HG02763 (cell line): Measurements from ENCODE around the gene KNL1.
A peak's percentile ranks its signal among the peaks of the same experiment; 100 is the strongest.
"Not testable (repeated sequence)": the region's sequence is repeated elsewhere in the genome, so short reads cannot be mapped to it uniquely, and the experiment has no call there.

Source experiments
- ATAC-seq: cut with Tn5 transposase; IDR thresholded peaks from one replicate; pipeline ENCODE4 v1.9.1; 2021; ENCODE audit warnings: mild to moderate bottlenecking, moderate library complexity; ENCODE audit not compliant: unreplicated experiment

Gene KNL1

GRCh38 chr15:40593588-40594428 is at the start of gene KNL1:
Gene KNL1, plus strand, starts transcription at chr15:40594249. Its CDS starts 8,683 bp downstream, at chr15:40602932.
- ATAC-seq, result peak; percentile 72

GRCh38 chr15:40545457-40545856 is 48.6 kb upstream of the KNL1 start:
- ATAC-seq, result no peak

GRCh38 chr15:40548610-40549009 is 45.4 kb upstream of the KNL1 start:
- no peak for ATAC-seq

- ATAC-seq, result no peak
These were observed 44.2 kb upstream of the KNL1 start for GRCh38 chr15:40549894-40550293.

GRCh38 chr15:40550341-40551037 is 43.6 kb upstream of the KNL1 start:
- peak; percentile 70 for ATAC-seq

GRCh38 chr15:40554161-40554525 is 39.9 kb upstream of the KNL1 start:
- no peak for ATAC-seq

GRCh38 chr15:40555876-40556275 is 38.2 kb upstream of the KNL1 start:
- ATAC-seq, result no peak

GRCh38 chr15:40558952-40559742 is 34.9 kb upstream of the KNL1 start:
- no peak for ATAC-seq

GRCh38 chr15:40562691-40563090 is 31.4 kb upstream of the KNL1 start:
- ATAC-seq, result no peak

- ATAC-seq, result no peak
These were observed 30.6 kb upstream of the KNL1 start for GRCh38 chr15:40563426-40563825.

GRCh38 chr15:40564591-40565332 is 29.3 kb upstream of the KNL1 start, which contains the start of gene CCDC32:
Gene CCDC32, minus strand, starts transcription at chr15:40565042. Its CDS starts 2,027 bp downstream, at chr15:40563015.
- ATAC-seq, result peak; percentile 93

GRCh38 chr15:40565333-40566238 is 28.5 kb upstream of the KNL1 start:
- ATAC-seq, result no peak

GRCh38 chr15:40567111-40567510 is 26.9 kb upstream of the KNL1 start:
- ATAC-seq, result no peak

- peak; percentile 41 for ATAC-seq
These were observed 24.7 kb upstream of the KNL1 start, which contains the start of gene RPUSD2 for GRCh38 chr15:40569129-40569953. Gene RPUSD2, plus strand, starts transcription at chr15:40569299. Its CDS starts 39 bp downstream, at chr15:40569338.

- ATAC-seq, result no peak
These were observed 18.9 kb upstream of the KNL1 start for GRCh38 chr15:40575113-40575512.

- ATAC-seq, result not testable (repeated sequence)
These were observed 17.1 kb upstream of the KNL1 start for GRCh38 chr15:40576914-40577313.

GRCh38 chr15:40578892-40579291 is 15.2 kb upstream of the KNL1 start:
- ATAC-seq, result no peak

GRCh38 chr15:40581796-40582195 is 12.3 kb upstream of the KNL1 start:
- ATAC-seq, result not testable (repeated sequence)
